K562 (cell line): ENCODE data around the gene DLX4. TPM values are rescaled to one million over a fixed set of nuclear protein-coding genes. Genes with fewer than 3 reads are reported as not detected.

ENCODE experiments used
- CBFB ChIP-seq: sonication (generic); formaldehyde crosslinking; IDR thresholded peaks from 2 replicates; pipeline ENCODE4 v1.4.0; 2020; ENCODE audit warnings: mild to moderate bottlenecking, missing genetic modification reagents
- CBX3 ChIP-seq, 2 experiments: IDR thresholded peaks; 1 replicate in 1 of 2; 2 replicates in 1 of 2; pipeline ENCODE4 v1.6.1; 2012; ENCODE audit warnings: inconsistent platforms in 2 of 2, low read length in 2 of 2, borderline replicate concordance in 1 of 2, control low read depth in 1 of 2
- CEBPG ChIP-seq, 3 experiments: fragments of 200-800 bp in 1 of 3; sonication (Bioruptor generic) in 1 of 3; sonication (generic) in 1 of 3; formaldehyde crosslinking in 1 of 3; IDR thresholded peaks in 2 of 3; conservative IDR thresholded peaks in 1 of 3; 2 replicates each; pipeline versions ENCODE4 v1.6.1 to v1.8.0; 2016 to 2022; ENCODE audit warnings: missing compliant biosample characterization in 2 of 3, missing genetic modification characterization in 2 of 3, mild to moderate bottlenecking in 1 of 3, missing genetic modification reagents in 1 of 3
- ETV5 ChIP-seq: sonication (generic); formaldehyde crosslinking; IDR thresholded peaks from 2 replicates; pipeline ENCODE4 v1.4.0; 2020; ENCODE audit warnings: low read depth, mild to moderate bottlenecking, missing genetic modification reagents
- KAT2B ChIP-seq: IDR thresholded peaks from one replicate; pipeline ENCODE4 v1.6.1; 2012; ENCODE audit warnings: low read depth, mild to moderate bottlenecking, control low read depth, inconsistent platforms, low read length, moderate library complexity
- NCOR1 ChIP-seq: fragments of 450-650 bp; IDR thresholded peaks from 2 replicates; pipeline ENCODE4 v1.6.1; 2016; ENCODE audit warnings: mild to moderate bottlenecking, moderate library complexity
- NRF1 ChIP-seq, 2 experiments: fragments of 450-650 bp; IDR thresholded peaks in 1 of 2; conservative IDR thresholded peaks in 1 of 2; 2 replicates each; pipeline ENCODE4 v1.6.1; 2014; ENCODE audit warnings: mild to moderate bottlenecking in 2 of 2
- PYGO2 ChIP-seq: fragments of 450-650 bp; IDR thresholded peaks from 2 replicates; pipeline ENCODE4 v1.6.1; 2016; ENCODE audit warnings: mild to moderate bottlenecking, missing genetic modification characterization, moderate library complexity, missing compliant biosample characterization
- SIN3B ChIP-seq: fragments of 450-650 bp; IDR thresholded peaks from 2 replicates; pipeline ENCODE4 v1.6.1; 2017; ENCODE audit warnings: low read depth, mild to moderate bottlenecking, moderate library complexity
- ZKSCAN1 ChIP-seq: fragments of 150-350 bp; IDR thresholded peaks from 2 replicates; pipeline ENCODE4 v1.6.1; 2016; ENCODE audit warnings: low read depth, low read length
- ZNF143 ChIP-seq: sonication (generic); formaldehyde crosslinking; IDR thresholded peaks from 2 replicates; pipeline ENCODE4 v1.9.0; 2022; ENCODE audit warnings: mild to moderate bottlenecking, missing genetic modification reagents
- ZNF184 ChIP-seq: sonication (generic); formaldehyde crosslinking; IDR thresholded peaks from 2 replicates; pipeline ENCODE4 v1.5.0; 2020; ENCODE audit warnings: missing genetic modification reagents
- ZNF24 ChIP-seq: fragments of 450-650 bp; IDR thresholded peaks from 2 replicates; pipeline ENCODE4 v1.6.1; 2016
- ZNF354B ChIP-seq: fragments of 250-450 bp; sonication (Bioruptor Pico); IDR thresholded peaks from 2 replicates; pipeline ENCODE4 v1.4.0; 2020
- polyA plus RNA-seq, 8 experiments: library from polyadenylated mRNA; depleted of rRNA in 4 of 8; stranded (reverse) in 5 of 8; unstranded in 3 of 8; fragments of >200 nt; fragmentation: Nextera tagmentation in 2 of 8; fragmentation: Illumina TruSeq in 1 of 8; extraction: Ambion mirVana in 2 of 8; extraction: Trizol in 1 of 8; gene quantifications; 2 replicates each; pipeline versions ENCODE4 v1.2.1 to v1.2.3, GENCODE V29; 2011 to 2014; ENCODE audit warnings: inconsistent platforms in 1 of 8, missing spikeins in 1 of 8
- total RNA-seq, 7 experiments: library from RNA; depleted of rRNA in 6 of 7; stranded (reverse); fragments of >200 nt in 6 of 7; fragmentation: Illumina TruSeq in 2 of 7; extraction: Trizol in 2 of 7; gene quantifications; 2 replicates each; pipeline versions ENCODE4 v1.2.1 to v1.2.3, GENCODE V29; 2011 to 2021; ENCODE audit warnings: low replicate concordance in 1 of 7
- TF ChIP-seq, protein P1 (sequence below), 2 experiments: fragments of 450-650 bp; IDR thresholded peaks; 2 replicates each; pipeline ENCODE4 v1.6.1; 2016
- TF ChIP-seq, protein P2 (sequence below): sonication (generic); formaldehyde crosslinking; IDR thresholded peaks from 2 replicates; pipeline ENCODE4 v1.8.0; 2022; ENCODE audit warnings: missing genetic modification reagents, mild to moderate bottlenecking, moderate library complexity, borderline replicate concordance
- TF ChIP-seq, protein P3 (sequence below): fragments of 450-650 bp; IDR thresholded peaks from 2 replicates; pipeline ENCODE4 v1.6.1; 2017; ENCODE audit warnings: antibody characterized with exemption
- TF ChIP-seq, protein P4 (sequence below): sonication (generic); formaldehyde crosslinking; IDR thresholded peaks from 2 replicates; pipeline ENCODE4 v1.8.1; 2022; ENCODE audit warnings: missing genetic modification reagents

Gene DLX4
- total and polyA plus RNA-seq, 9 of the 15 experiments (the other 6 are each of a cell fraction or from before 2014, with no cell fraction given) = 0.15 to 2.2 (median 0.58) TPM

DNA sequence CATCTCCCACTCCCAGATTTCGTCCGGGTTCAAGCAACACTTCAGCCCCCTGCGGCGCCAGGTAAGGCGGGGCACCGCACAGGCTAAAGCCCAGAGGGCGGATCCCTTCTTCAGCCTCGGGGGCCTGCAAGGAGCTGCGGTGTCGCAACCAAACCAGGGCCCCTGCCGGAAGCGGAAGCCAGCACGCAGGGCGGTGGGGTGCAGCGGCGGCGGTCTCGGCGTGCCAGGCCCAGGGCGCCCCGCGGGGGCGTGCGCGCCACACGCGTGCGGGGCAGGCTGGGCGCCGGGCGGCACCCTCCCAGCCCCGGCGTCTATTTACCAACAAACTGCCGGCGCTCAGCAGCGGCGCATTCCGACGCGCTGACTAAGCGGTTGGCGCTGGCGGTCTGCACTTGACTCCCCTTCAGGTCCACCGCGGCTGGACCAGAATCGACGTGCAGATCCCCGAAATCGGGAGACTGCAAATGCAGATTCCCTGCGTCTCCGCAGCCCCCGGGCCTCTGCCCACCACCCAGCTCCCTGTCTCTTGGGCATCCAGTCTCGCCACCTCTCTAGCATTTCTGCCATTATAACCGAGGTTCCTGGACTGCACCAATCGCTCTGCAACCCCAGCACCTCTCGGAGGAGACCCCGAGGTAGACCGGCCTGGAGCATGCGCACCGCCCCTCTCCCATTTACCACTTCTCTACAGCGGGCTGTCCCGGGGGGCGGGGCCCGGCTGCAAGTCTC lies 421 bp upstream of the DLX4 start (continued):
- peak; percentile 87 for TF ChIP-seq CEBPG (CRISPR knock-in tag; IDR thresholded peaks at IDR 0.05)
- peak; percentile 75 to 92 for TF ChIP-seq CEBPG (tag; conservative IDR thresholded peaks at IDR 0.05 in 1 of 2, IDR thresholded peaks at IDR 0.05 in 1 of 2)
- no peak for TF ChIP-seq ZNF354B
- TF ChIP-seq ETV5 (CRISPR knock-in tag) = no peak
- no peak for TF ChIP-seq ZNF24
- TF ChIP-seq NRF1 (conservative IDR thresholded peaks at IDR 0.05 in 1 of 2, IDR thresholded peaks at IDR 0.05 in 1 of 2) = peak; percentile 95
- no peak for TF ChIP-seq ZKSCAN1
- TF ChIP-seq ZNF143 = no peak
- TF ChIP-seq ZNF184 = no peak
- TF ChIP-seq CBFB (CRISPR knock-in tag) = no peak
- TF ChIP-seq, protein P1, sequence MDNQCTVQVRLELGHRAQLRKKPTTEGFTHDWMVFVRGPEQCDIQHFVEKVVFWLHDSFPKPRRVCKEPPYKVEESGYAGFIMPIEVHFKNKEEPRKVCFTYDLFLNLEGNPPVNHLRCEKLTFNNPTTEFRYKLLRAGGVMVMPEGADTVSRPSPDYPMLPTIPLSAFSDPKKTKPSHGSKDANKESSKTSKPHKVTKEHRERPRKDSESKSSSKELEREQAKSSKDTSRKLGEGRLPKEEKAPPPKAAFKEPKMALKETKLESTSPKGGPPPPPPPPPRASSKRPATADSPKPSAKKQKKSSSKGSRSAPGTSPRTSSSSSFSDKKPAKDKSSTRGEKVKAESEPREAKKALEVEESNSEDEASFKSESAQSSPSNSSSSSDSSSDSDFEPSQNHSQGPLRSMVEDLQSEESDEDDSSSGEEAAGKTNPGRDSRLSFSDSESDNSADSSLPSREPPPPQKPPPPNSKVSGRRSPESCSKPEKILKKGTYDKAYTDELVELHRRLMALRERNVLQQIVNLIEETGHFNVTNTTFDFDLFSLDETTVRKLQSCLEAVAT (IDR thresholded peaks at IDR 0.05) = no peak
- TF ChIP-seq, protein P2, sequence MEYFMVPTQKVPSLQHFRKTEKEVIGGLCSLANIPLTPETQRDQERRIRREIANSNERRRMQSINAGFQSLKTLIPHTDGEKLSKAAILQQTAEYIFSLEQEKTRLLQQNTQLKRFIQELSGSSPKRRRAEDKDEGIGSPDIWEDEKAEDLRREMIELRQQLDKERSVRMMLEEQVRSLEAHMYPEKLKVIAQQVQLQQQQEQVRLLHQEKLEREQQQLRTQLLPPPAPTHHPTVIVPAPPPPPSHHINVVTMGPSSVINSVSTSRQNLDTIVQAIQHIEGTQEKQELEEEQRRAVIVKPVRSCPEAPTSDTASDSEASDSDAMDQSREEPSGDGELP (CRISPR knock-in tag) = peak; percentile 10; the same call in 1 of the 2 replicates
- TF ChIP-seq, protein P3, sequence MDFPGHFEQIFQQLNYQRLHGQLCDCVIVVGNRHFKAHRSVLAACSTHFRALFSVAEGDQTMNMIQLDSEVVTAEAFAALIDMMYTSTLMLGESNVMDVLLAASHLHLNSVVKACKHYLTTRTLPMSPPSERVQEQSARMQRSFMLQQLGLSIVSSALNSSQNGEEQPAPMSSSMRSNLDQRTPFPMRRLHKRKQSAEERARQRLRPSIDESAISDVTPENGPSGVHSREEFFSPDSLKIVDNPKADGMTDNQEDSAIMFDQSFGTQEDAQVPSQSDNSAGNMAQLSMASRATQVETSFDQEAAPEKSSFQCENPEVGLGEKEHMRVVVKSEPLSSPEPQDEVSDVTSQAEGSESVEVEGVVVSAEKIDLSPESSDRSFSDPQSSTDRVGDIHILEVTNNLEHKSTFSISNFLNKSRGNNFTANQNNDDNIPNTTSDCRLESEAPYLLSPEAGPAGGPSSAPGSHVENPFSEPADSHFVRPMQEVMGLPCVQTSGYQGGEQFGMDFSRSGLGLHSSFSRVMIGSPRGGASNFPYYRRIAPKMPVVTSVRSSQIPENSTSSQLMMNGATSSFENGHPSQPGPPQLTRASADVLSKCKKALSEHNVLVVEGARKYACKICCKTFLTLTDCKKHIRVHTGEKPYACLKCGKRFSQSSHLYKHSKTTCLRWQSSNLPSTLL = no peak
- TF ChIP-seq KAT2B = no peak
- TF ChIP-seq NCOR1 = no peak
- TF ChIP-seq, protein P4, sequence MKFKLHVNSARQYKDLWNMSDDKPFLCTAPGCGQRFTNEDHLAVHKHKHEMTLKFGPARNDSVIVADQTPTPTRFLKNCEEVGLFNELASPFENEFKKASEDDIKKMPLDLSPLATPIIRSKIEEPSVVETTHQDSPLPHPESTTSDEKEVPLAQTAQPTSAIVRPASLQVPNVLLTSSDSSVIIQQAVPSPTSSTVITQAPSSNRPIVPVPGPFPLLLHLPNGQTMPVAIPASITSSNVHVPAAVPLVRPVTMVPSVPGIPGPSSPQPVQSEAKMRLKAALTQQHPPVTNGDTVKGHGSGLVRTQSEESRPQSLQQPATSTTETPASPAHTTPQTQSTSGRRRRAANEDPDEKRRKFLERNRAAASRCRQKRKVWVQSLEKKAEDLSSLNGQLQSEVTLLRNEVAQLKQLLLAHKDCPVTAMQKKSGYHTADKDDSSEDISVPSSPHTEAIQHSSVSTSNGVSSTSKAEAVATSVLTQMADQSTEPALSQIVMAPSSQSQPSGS (CRISPR knock-in tag) = no peak
- TF ChIP-seq PYGO2 (tag) = no peak
- TF ChIP-seq CBX3 (IDR thresholded peaks at IDR 0.05; ENCODE audit: borderline replicate concordance in 1 of 2, low read length in 2 of 2) = no peak
- TF ChIP-seq SIN3B = peak; percentile 57; the same call in 1 of the 2 replicates
